Mucosa of descending colon (tissue), 3 donors: ENCODE data around the gene GRB10. TPM values are rescaled to one million over a fixed set of nuclear protein-coding genes. Genes with fewer than 3 reads are reported as not detected.
A peak's percentile ranks its signal among the peaks of the same experiment; 100 is the strongest.

Source experiments
- ATAC-seq: fragments of 200-7000 bp; cut with Tn5 transposase; one replicate; pipeline ENCODE4 v1.9.1; 2020; ENCODE audit warnings: mild to moderate bottlenecking, moderate library complexity
- DNase-seq, 3 donors: peaks; one replicate each; pipeline ENCODE4 v3.0.0-alpha.2; 2020
- H3K36me3 ChIP-seq: fragments of 200-600 bp; one replicate; pipeline ENCODE4 v1.8.0; 2021; ENCODE audit warnings: low read depth, mild to moderate bottlenecking
- H3K4me1 ChIP-seq: fragments of 200-600 bp; one replicate; pipeline ENCODE4 v1.8.0; 2021; ENCODE audit warnings: low read depth, mild to moderate bottlenecking
- H3K4me3 ChIP-seq: fragments of 200-600 bp; one replicate; pipeline ENCODE4 v1.8.0; 2021; ENCODE audit warnings: mild to moderate bottlenecking
- H3K9me3 ChIP-seq: fragments of 200-600 bp; one replicate; pipeline ENCODE4 v1.8.0; 2021; ENCODE audit warnings: mild to moderate bottlenecking
- intact Hi-C, 2 donors: fragments of 100-400 bp; cut with DNase I in 1 of 2; cut with micrococcal nuclease in 1 of 2; formaldehyde crosslinking; loops; one replicate each; pipeline versions ENCODE4 v1.11.0 to v1.11.1; 2022; cut with DNase I, micrococcal nuclease
- total RNA-seq, 3 donors: library from RNA; stranded (reverse); fragmentation: NEBNext Ultra II Directional in 2 of 3; extraction: Animal tissue kit (Norgen Biotek cat#: 25700) in 2 of 3; gene quantifications; one replicate each; pipeline versions ENCODE4 v1.2.1 to v1.2.4, GENCODE V29; 2021 to 2023
- TF ChIP-seq, protein P1 (sequence below): fragments of 200-600 bp; IDR thresholded peaks from one replicate; pipeline ENCODE4 v1.8.0; 2022; ENCODE audit warnings: antibody characterized with exemption, mild to moderate bottlenecking
- donor health status: DM: no; HTN: no; CAD: no; lungs with moderate emphysema.
- donor health status: DM: no; HTN: no; CAD: no.
- donor health status: DM: no; HTN: yes; CAD: no.

The GRB10 gene
- total RNA-seq, 3 donors from 2014 or later, result 9.4 to 56.8 (median 13.0) TPM

DNA sequence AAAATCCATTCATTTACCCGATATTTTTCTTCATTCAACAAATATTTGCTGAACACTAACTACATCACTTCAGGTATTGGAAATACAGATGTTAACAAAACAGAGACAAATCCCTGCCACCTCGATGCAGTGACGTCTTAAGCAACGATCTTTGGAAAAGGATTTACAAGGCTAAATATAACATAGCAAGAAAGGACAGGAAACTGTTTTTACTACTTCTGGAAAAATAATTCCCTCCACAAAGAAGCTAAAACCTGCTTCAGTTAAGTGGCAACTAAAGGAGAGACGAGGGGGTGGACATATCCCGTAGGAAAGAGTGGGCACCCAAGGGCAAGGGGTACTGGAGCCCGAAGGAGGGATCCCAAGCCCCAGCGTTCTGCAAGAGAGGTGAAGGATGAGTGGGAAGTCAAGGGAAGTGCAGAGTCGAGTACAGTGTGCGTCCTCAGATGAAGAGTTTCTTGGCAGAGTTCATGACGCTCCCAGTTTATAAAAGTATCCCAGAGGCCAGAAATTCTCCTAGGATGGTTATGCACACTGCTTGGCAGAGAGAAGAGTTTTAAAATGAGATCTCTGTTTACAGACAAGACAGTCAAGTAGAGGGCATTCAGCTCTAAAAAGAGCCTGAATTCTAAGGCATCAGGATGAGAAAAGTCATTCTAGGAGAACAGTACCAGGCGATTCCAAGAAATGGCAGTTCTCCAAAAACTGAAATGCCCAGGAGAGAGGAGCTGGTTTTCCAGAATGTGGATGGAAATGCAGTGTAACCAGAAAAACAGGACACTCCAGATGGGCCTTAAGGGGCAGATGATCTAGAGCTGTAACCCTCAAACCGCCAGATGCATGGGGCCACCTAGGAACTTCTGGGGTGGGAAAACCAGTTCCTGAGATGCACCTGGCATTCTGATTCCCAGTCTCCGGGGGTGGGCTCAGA lies 97.3 kb downstream of the GRB10 start:
- Histone ChIP-seq H3K4me1 (peaks cover 3% of the 10 kb centered on the region), H3K4me3 (no peak overlapping the region), H3K36me3 (no peaks in the 10 kb centered on the region), H3K9me3 (no peaks in the 10 kb centered on the region)
- intact Hi-C loops, result no loop called here
- DNase-seq (no peak), ATAC-seq (no peak)
- TF ChIP-seq, protein P1, sequence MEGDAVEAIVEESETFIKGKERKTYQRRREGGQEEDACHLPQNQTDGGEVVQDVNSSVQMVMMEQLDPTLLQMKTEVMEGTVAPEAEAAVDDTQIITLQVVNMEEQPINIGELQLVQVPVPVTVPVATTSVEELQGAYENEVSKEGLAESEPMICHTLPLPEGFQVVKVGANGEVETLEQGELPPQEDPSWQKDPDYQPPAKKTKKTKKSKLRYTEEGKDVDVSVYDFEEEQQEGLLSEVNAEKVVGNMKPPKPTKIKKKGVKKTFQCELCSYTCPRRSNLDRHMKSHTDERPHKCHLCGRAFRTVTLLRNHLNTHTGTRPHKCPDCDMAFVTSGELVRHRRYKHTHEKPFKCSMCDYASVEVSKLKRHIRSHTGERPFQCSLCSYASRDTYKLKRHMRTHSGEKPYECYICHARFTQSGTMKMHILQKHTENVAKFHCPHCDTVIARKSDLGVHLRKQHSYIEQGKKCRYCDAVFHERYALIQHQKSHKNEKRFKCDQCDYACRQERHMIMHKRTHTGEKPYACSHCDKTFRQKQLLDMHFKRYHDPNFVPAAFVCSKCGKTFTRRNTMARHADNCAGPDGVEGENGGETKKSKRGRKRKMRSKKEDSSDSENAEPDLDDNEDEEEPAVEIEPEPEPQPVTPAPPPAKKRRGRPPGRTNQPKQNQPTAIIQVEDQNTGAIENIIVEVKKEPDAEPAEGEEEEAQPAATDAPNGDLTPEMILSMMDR, result no peak

GRCh38 chr7:50684713-50685075 lies 98.0 kb downstream of the GRB10 start:
- ATAC-seq (no peak), DNase-seq (no peak)
- Histone ChIP-seq H3K9me3 (no peaks in the 10 kb centered on the region), H3K4me3 (no peak overlapping the region), H3K4me1 (peaks cover 3% of the 10 kb centered on the region), H3K36me3 (no peaks in the 10 kb centered on the region)
- TF ChIP-seq, protein P1, result no peak
- intact Hi-C loops, result no loop called here

GRCh38 chr7:50684011-50684712 lies 98.5 kb downstream of the GRB10 start:
- no peak for DNase-seq
- TF ChIP-seq, protein P1, result no peak
- intact Hi-C loops, result no loop called here
- ATAC-seq, result peak; percentile 72
- peaks cover 3% of the 10 kb centered on the region for H3K4me1 ChIP-seq
- H3K4me3 ChIP-seq, result no peak overlapping the region
- H3K36me3 ChIP-seq, result no peaks in the 10 kb centered on the region
- no peaks in the 10 kb centered on the region for H3K9me3 ChIP-seq

DNA sequence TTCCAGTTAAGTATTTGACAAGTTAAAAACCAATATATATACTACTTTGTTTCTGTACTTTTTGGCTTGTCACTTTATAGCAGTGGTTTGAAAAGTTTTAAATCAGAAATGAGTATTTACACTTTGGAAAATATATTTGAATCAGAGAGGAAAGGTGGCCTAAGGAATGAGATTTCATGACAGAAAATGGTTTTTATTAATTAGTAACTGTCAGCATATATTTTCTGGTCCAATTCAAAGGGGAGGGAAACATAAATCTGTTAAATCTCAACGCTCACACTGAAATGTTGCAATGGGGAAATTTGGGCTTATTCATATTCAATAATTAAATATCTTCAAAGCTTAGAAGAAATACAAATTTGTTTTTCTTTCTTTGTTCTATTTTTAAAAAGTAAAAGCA lies 100.1 kb downstream of the GRB10 start:
- Histone ChIP-seq H3K9me3 (no peaks in the 10 kb centered on the region), H3K4me3 (no peak overlapping the region), H3K4me1 (peaks cover 3% of the 10 kb centered on the region), H3K36me3 (no peaks in the 10 kb centered on the region)
- TF ChIP-seq, protein P1, result no peak
- DNase-seq (no peak), ATAC-seq (no peak)
- intact Hi-C loops, result no loop called here

GRCh38 chr7:50682079-50682478 lies 100.6 kb downstream of the GRB10 start:
- ATAC-seq, result no peak
- peaks cover 3% of the 10 kb centered on the region for H3K4me1 ChIP-seq
- no peaks in the 10 kb centered on the region for H3K36me3 ChIP-seq
- TF ChIP-seq, protein P1, result no peak
- no peak overlapping the region for H3K4me3 ChIP-seq
- DNase-seq, result no peak
- no peaks in the 10 kb centered on the region for H3K9me3 ChIP-seq
- intact Hi-C loops, result no loop called here
